Esophagus squamous epithelium (tissue), 5 donors: ENCODE data around the gene MTHFSD. TPM values are rescaled to one million over a fixed set of nuclear protein-coding genes. Genes with fewer than 3 reads are reported as not detected.

Source experiments
- DNase-seq: peaks from one replicate; lab custom pipeline; 2025; lab: John Stamatoyannopoulos, UW
- H3K27ac ChIP-seq, 4 donors: fragments of 200-600 bp; sonication (generic); one replicate each; pipeline ENCODE4 v1.5.1; 2016 to 2019; ENCODE audit warnings: mild to moderate bottlenecking in 1 of 4
- H3K27me3 ChIP-seq, 4 donors: fragments of 200-600 bp; sonication (generic); 1 replicate in 3 of 4; 2 replicates in 1 of 4; pipeline versions ENCODE4 v1.5.1 to v1.6.0; 2017 to 2021; ENCODE audit warnings: antibody characterized with exemption in 1 of 4
- H3K36me3 ChIP-seq, 3 donors: fragments of 200-600 bp; sonication (generic); one replicate each; pipeline ENCODE4 v1.5.1; 2016 to 2019
- H3K4me1 ChIP-seq, 3 donors: fragments of 200-600 bp; sonication (generic); one replicate each; pipeline ENCODE4 v1.5.1; 2017 to 2019
- H3K4me3 ChIP-seq, 4 donors: fragments of 200-600 bp; sonication (generic); 1 replicate in 3 of 4; 2 replicates in 1 of 4; pipeline ENCODE4 v1.5.1; 2016 to 2019; ENCODE audit warnings: mild to moderate bottlenecking in 2 of 4, moderate library complexity in 1 of 4
- H3K9me3 ChIP-seq, 3 donors: fragments of 200-600 bp; sonication (generic); one replicate each; pipeline ENCODE4 v1.5.1; 2016 to 2019
- CTCF ChIP-seq, 6 experiments: fragments of 450-650 bp in 4 of 6; fragments of 200-600 bp in 2 of 6; sonication (generic) in 2 of 6; IDR thresholded peaks; one replicate each; pipeline ENCODE4 v1.5.1; 2016 to 2019; ENCODE audit warnings: antibody characterized with exemption in 6 of 6, mild to moderate bottlenecking in 4 of 6, moderate library complexity in 4 of 6
- POLR2A ChIP-seq, 4 donors: fragments of 450-650 bp; IDR thresholded peaks; one replicate each; pipeline ENCODE4 v1.6.1; 2017; ENCODE audit warnings: antibody characterized with exemption in 4 of 4, mild to moderate bottlenecking in 4 of 4, moderate library complexity in 3 of 4
- WGBS, 2 donors: methylation state at CpG; one replicate each; pipeline ENCODE4 v1.1.5; 2018; 5-methylcytosine and 5-hydroxymethylcytosine counted together
- intact Hi-C: fragments of 100-400 bp; cut with DNase I; formaldehyde crosslinking; loops from one replicate; pipeline ENCODE4 v1.15.0; 2022
- total RNA-seq, 4 donors: library from RNA; depleted of rRNA; stranded (reverse); fragments of >200 nt; gene quantifications; one replicate each; pipeline ENCODE4 v1.1.0, GENCODE V29; 2016
- donor health status: DM: yes; HTN: yes; CAD: no.

The MTHFSD gene
- total RNA-seq, 4 donors from 2014 or later: 10.7 to 17.7 (median 14.8) TPM

- intact Hi-C loops: loop anchor here (5.0 to 10.0 kb wide), 2 partner anchors 499 to 721 kb away; no protein-coding TSS in a partner anchor
- H3K27ac ChIP-seq: no peak overlapping the region
- H3K4me1 ChIP-seq: peaks cover 4 to 41% (median 8%) of the 10 kb centered on the region in 3 donors
- DNase-seq: peak; percentile 35
- H3K9me3 ChIP-seq: no peaks in the 10 kb centered on the region
- TF ChIP-seq POLR2A (IDR thresholded peaks at IDR 0.05): no peak
- TF ChIP-seq CTCF (IDR thresholded peaks at IDR 0.05): peak; percentile 100
- peaks cover 17 to 94% (median 30%) of the 10 kb centered on the region in 4 donors for H3K27me3 ChIP-seq
- no peaks in the 10 kb centered on the region for H3K36me3 ChIP-seq
- WGBS, 2 donors: 1% methylated on average over 31 to 41 of the region's 41 CpGs
- peak overlapping the region in 1 of 4 donors; percentile 31 for H3K4me3 ChIP-seq
Observed at GRCh38 chr16:86563469-86564345, 8.7 kb upstream of the MTHFSD start.

- Histone ChIP-seq H3K36me3 (no peaks in the 10 kb centered on the region), H3K27ac (no peak overlapping the region), H3K4me1 (peaks cover 4 to 32% (median 8%) of the 10 kb centered on the region in 3 donors), H3K4me3 (no peak overlapping the region), H3K27me3 (peaks cover 15 to 90% (median 22%) of the 10 kb centered on the region in 4 donors), H3K9me3 (no peaks in the 10 kb centered on the region)
- 30 to 74% methylated on average over 5 of the region's 6 CpGs for WGBS, 2 donors
- TF ChIP-seq POLR2A (IDR thresholded peaks at IDR 0.05) (no peak), CTCF (IDR thresholded peaks at IDR 0.05) (no peak)
- no peak for DNase-seq
- intact Hi-C loops: loop anchor here (5.0 to 10.0 kb wide), 2 partner anchors 500 to 722 kb away; no protein-coding TSS in a partner anchor
Observed at GRCh38 chr16:86562356-86562755, 7.3 kb upstream of the MTHFSD start.

GRCh38 chr16:86559802-86560305 is 4.8 kb upstream of the MTHFSD start:
- TF ChIP-seq CTCF (IDR thresholded peaks at IDR 0.05): no peak
- TF ChIP-seq POLR2A (IDR thresholded peaks at IDR 0.05): no peak
- H3K27me3 ChIP-seq: peaks cover 7 to 65% (median 9%) of the 10 kb centered on the region in 4 donors
- H3K9me3 ChIP-seq: no peaks in the 10 kb centered on the region
- intact Hi-C loops: loop anchor here (5.0 to 10.0 kb wide), 2 partner anchors 502 to 725 kb away; no protein-coding TSS in a partner anchor
- H3K36me3 ChIP-seq: no peaks in the 10 kb centered on the region
- H3K27ac ChIP-seq: no peak overlapping the region
- peaks cover 11 to 22% (median 11%) of the 10 kb centered on the region in 3 donors for H3K4me1 ChIP-seq
- 53 to 79% methylated on average over 4 to 9 of the region's 9 CpGs for WGBS, 2 donors
- DNase-seq: no peak
- H3K4me3 ChIP-seq: no peak overlapping the region

GRCh38 chr16:86558355-86559193 is 3.5 kb upstream of the MTHFSD start:
- Histone ChIP-seq H3K27ac (no peak overlapping the region), H3K4me3 (no peak overlapping the region), H3K27me3 (peaks cover 0 to 55% (median 0%) of the 10 kb centered on the region in 4 donors), H3K36me3 (no peaks in the 10 kb centered on the region), H3K4me1 (peaks cover 10 to 26% (median 12%) of the 10 kb centered on the region in 3 donors), H3K9me3 (no peaks in the 10 kb centered on the region)
- no peak for DNase-seq
- 68 to 69% methylated on average over 26 of the region's 28 CpGs for WGBS, 2 donors
- TF ChIP-seq POLR2A (IDR thresholded peaks at IDR 0.05): no peak
- no peak for TF ChIP-seq CTCF (IDR thresholded peaks at IDR 0.05)
- intact Hi-C loops: no loop called here
